ENCODE measurements around the gene OLFML2A.

DNA sequence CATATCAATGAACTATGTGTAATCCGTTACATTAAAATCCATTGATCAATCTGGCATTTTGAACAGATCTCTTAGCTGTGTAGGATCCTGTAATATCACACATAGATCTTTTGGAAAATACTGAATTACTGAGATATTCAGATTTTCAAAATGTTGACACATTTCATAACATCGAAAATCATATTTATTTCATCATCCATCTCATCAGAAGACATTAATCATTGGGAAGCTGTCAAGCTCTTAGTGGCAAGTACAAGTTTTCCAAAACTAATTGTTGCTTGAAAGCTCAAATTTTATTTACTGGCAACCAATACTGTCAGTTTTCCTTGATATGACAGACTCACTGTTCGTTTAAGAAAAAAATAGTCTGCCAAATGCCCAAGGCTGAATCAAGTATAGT is 14.3 kb upstream of the OLFML2A start:
- no peak for TF ChIP-seq POLR2A (IDR thresholded peaks at IDR 0.05; ENCODE audit: low read depth, low read length)
- TF ChIP-seq POLR2AphosphoS5 (IDR thresholded peaks at IDR 0.05; ENCODE audit: low read depth, low read length) = no peak
- TF ChIP-seq TAF1 (IDR thresholded peaks at IDR 0.05; ENCODE audit: borderline replicate concordance, low read depth, low read length) = no peak

Measured in GM12892 (cell line).